ENCODE data around the gene RDH5. TPM values are rescaled to one million over a fixed set of nuclear protein-coding genes. Genes with fewer than 3 reads are reported as not detected.

The RDH5 gene
- total RNA-seq, 1 experiment from 2014 or later, result 6.7 TPM

DNA sequence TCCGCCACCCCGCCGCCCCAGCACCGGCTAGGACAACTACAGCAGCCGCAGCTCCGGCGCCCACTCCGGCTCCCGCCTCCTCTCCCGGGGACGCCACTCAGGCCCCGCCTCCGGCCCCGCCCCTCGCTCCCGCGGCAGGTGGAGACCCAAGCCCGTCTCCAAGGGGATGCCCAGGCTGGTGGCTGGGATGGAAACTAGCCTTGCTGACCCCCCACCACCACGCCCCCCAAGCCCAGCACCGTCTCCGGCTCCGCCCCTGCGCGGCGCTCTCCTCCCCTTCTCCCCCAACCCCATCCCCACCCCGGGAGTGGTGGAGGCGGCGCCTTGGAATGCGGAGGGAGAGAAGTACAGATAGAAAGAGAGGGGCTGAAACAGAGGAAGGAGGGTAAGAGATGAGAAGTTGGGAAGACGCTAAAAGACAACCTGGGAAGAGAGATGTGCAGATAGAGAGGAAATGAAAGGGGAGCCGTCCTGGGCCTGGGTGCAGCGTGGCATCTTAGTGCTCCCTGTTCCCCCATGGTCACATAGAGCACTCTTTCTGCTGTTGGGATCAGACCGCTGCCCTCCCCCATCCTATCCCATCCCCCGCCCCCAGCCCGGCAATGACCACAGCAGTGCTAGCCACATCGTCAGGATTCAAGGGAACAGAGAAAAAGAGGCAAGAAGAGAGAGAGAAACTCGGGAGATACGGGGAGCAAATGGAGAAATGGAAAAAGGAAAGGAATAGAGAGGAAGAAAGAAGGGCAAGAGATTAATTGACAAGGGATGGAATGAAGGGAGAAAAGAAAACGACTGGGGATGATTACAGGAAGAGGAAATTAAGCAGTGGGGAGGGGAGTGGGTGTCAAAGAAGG lies 12.1 kb upstream of the RDH5 start, which contains the start of gene ITGA7:
Gene ITGA7 (minus strand): TSS at position 64 of the 854 bp plus-strand sequence. CDS start 222 bp downstream, outside the sequence.
- CTCF ChIA-PET, result interaction anchor here (1.0 kb wide), 1 partner anchor 31 kb away, joined by 3 read pairs; no protein-coding TSS in a partner anchor
- Histone ChIP-seq H3K4me1 (ENCODE audit: insufficient read depth, low read length, poor library complexity, severe bottlenecking) (peaks cover 14% of the 10 kb centered on the region), H3K4me3 (ENCODE audit: low read depth, low read length, poor library complexity, severe bottlenecking) (peak within 1 kb of the TSS; percentile 58), H3K36me3 (ENCODE audit: insufficient read depth, low read length, poor library complexity, severe bottlenecking) (no peaks in the 10 kb centered on the region), H3K27ac (ENCODE audit: low read depth, low read length, poor library complexity, severe bottlenecking) (no peak within 1 kb of the TSS), H3K27me3 (replicated peaks; ENCODE audit: insufficient read depth, low read depth, low read length, poor library complexity) (no peaks in the 10 kb centered on the region), H3K9me3 (ENCODE audit: low read depth, low read length, poor library complexity, severe bottlenecking) (no peaks in the 10 kb centered on the region)
- POLR2A ChIA-PET (ENCODE audit: low non-redundant PET), result no interaction called here
- intact Hi-C loops (cut with micrococcal nuclease; ENCODE audit: unreplicated experiment), result no loop called here
- BruUV-seq (replicated peaks), result no TSS peak
- TF ChIP-seq, protein P1, sequence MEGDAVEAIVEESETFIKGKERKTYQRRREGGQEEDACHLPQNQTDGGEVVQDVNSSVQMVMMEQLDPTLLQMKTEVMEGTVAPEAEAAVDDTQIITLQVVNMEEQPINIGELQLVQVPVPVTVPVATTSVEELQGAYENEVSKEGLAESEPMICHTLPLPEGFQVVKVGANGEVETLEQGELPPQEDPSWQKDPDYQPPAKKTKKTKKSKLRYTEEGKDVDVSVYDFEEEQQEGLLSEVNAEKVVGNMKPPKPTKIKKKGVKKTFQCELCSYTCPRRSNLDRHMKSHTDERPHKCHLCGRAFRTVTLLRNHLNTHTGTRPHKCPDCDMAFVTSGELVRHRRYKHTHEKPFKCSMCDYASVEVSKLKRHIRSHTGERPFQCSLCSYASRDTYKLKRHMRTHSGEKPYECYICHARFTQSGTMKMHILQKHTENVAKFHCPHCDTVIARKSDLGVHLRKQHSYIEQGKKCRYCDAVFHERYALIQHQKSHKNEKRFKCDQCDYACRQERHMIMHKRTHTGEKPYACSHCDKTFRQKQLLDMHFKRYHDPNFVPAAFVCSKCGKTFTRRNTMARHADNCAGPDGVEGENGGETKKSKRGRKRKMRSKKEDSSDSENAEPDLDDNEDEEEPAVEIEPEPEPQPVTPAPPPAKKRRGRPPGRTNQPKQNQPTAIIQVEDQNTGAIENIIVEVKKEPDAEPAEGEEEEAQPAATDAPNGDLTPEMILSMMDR (conservative IDR thresholded peaks at IDR 0.05; ENCODE audit: low read depth, low read length), result no peak
- no peak for TF ChIP-seq EZH2 (IDR thresholded peaks at IDR 0.05; ENCODE audit: borderline replicate concordance, low read depth, low read length, poor library complexity, severe bottlenecking)
- DNase-seq (ENCODE audit: low spot score), result peak; percentile 73

DNA sequence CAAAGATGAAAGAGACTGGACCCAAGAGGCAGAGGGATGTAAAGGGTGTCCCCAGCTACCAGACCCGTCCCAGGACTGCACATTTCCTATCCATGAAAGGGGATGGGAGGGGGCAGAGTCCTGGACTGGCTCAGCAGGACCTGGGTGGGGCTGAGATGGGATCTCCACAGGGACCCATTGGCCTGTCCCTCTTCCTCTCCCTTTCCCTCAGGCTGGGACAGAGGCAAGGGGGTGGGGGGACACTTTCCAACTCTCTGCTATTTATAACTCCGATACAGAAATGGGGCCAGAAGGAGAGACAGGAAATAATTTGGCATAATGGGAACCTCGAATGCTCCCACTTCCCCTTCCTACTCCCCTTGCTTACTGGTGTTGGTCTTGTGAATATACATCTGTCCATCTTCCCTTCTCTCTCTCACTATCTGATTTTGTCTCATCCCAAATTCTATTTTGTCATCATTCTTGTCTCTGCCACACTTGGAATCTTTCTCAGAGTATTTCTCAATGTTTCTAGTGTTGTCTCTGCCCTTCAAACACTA lies 11.4 kb upstream of the RDH5 start:
- no peak overlapping the region for H3K27ac ChIP-seq (ENCODE audit: low read depth, low read length, poor library complexity, severe bottlenecking)
- no peak for DNase-seq (ENCODE audit: low spot score)
- intact Hi-C loops (cut with micrococcal nuclease; ENCODE audit: unreplicated experiment), result no loop called here
- TF ChIP-seq, protein P1 (conservative IDR thresholded peaks at IDR 0.05; ENCODE audit: low read depth, low read length), result no peak
- no peak for TF ChIP-seq EZH2 (IDR thresholded peaks at IDR 0.05; ENCODE audit: borderline replicate concordance, low read depth, low read length, poor library complexity, severe bottlenecking)
- H3K36me3 ChIP-seq (ENCODE audit: insufficient read depth, low read length, poor library complexity, severe bottlenecking), result no peaks in the 10 kb centered on the region
- BruUV-seq (replicated peaks), result no TSS peak
- H3K9me3 ChIP-seq (ENCODE audit: low read depth, low read length, poor library complexity, severe bottlenecking), result no peaks in the 10 kb centered on the region
- no peaks in the 10 kb centered on the region for H3K27me3 ChIP-seq (replicated peaks; ENCODE audit: insufficient read depth, low read depth, low read length, poor library complexity)
- POLR2A ChIA-PET (ENCODE audit: low non-redundant PET), result no interaction called here
- peak overlapping the region; percentile 58 for H3K4me3 ChIP-seq (ENCODE audit: low read depth, low read length, poor library complexity, severe bottlenecking)
- CTCF ChIA-PET, result no interaction called here
- peaks cover 14% of the 10 kb centered on the region for H3K4me1 ChIP-seq (ENCODE audit: insufficient read depth, low read length, poor library complexity, severe bottlenecking)

DNA sequence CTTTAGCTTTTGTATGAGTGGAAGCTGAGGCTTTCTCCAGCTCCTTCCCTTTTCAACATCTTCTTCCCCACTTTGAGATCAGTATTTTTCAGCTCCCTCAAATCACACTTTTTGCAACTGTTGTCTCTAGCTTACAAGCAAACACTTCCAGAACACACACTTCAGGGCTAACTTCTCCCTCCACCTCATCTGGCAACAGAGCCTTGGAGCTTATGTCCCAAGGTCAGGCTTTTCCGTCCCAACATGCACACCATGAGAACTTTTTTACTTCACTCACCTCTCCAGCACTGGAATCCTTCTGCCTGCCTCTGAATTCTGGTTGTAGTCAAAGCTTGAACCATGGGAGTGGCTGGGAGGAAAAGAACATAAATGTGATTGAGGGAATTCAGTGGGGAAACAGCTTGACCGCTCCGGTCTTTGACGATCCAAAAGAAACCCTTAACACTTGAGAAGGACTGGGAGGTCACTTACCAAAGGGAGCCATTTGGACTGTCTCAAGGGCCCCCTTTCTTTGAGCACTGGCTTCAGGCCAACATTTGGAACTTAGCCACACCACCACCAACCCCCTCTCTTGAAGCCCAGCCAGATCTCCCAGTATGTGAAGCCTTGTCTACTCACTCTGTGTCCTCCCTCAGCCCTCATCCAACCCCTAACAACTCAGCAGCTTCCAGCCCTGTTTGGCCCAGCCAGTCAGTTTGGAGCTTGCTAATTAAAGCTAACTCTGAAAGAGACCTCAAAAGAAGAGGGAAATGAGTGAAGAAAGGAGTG lies 8.2 kb upstream of the RDH5 start:
- BruUV-seq (replicated peaks), result no TSS peak
- Histone ChIP-seq H3K27me3 (replicated peaks; ENCODE audit: insufficient read depth, low read depth, low read length, poor library complexity) (no peaks in the 10 kb centered on the region), H3K4me1 (ENCODE audit: insufficient read depth, low read length, poor library complexity, severe bottlenecking) (peaks cover 12% of the 10 kb centered on the region), H3K36me3 (ENCODE audit: insufficient read depth, low read length, poor library complexity, severe bottlenecking) (no peaks in the 10 kb centered on the region), H3K4me3 (ENCODE audit: low read depth, low read length, poor library complexity, severe bottlenecking) (no peak overlapping the region), H3K27ac (ENCODE audit: low read depth, low read length, poor library complexity, severe bottlenecking) (no peak overlapping the region), H3K9me3 (ENCODE audit: low read depth, low read length, poor library complexity, severe bottlenecking) (no peaks in the 10 kb centered on the region)
- POLR2A ChIA-PET (ENCODE audit: low non-redundant PET), result no interaction called here
- TF ChIP-seq, protein P1 (conservative IDR thresholded peaks at IDR 0.05; ENCODE audit: low read depth, low read length), result no peak
- no peak for TF ChIP-seq EZH2 (IDR thresholded peaks at IDR 0.05; ENCODE audit: borderline replicate concordance, low read depth, low read length, poor library complexity, severe bottlenecking)
- intact Hi-C loops (cut with micrococcal nuclease; ENCODE audit: unreplicated experiment), result no loop called here
- no peak for DNase-seq (ENCODE audit: low spot score)
- CTCF ChIA-PET, result interaction anchor here (0.6 kb wide), 1 partner anchor 9 kb away, joined by 3 read pairs; no protein-coding TSS in a partner anchor

All from A673 (cell line).